Urinary bladder (tissue), 4 donors: ENCODE results near the gene PEPD. TPM values are rescaled to one million over a fixed set of nuclear protein-coding genes. Genes with fewer than 3 reads are reported as not detected.
A peak's percentile ranks its signal among the peaks of the same experiment; 100 is the strongest.
"Not testable (repeated sequence)": the region's sequence is repeated elsewhere in the genome, so short reads cannot be mapped to it uniquely, and the experiment has no call there.

ENCODE experiments used
- DNase-seq: peaks from one replicate; pipeline ENCODE4 v3.0.0-alpha.2; 2015; ENCODE audit errors: extremely low spot score
- H3K27ac ChIP-seq: one replicate; pipeline ENCODE4 v1.5.1; 2013; ENCODE audit warnings: low read depth, mild to moderate bottlenecking, moderate library complexity
- H3K36me3 ChIP-seq: one replicate; pipeline ENCODE4 v1.6.1; 2013; ENCODE audit warnings: mild to moderate bottlenecking, moderate library complexity; ENCODE audit not compliant: insufficient read depth
- H3K4me1 ChIP-seq: one replicate; pipeline ENCODE4 v1.6.1; 2013; ENCODE audit warnings: mild to moderate bottlenecking, moderate library complexity; ENCODE audit not compliant: insufficient read depth
- H3K4me3 ChIP-seq: one replicate; pipeline ENCODE4 v1.5.1; 2013; ENCODE audit warnings: low read depth, low read length
- WGBS: extraction: QIAGEN DNeasy Blood & Tissue Kit; methylation state at CpG from one replicate; pipeline ENCODE4 v1.1.7; 2013; 5-methylcytosine and 5-hydroxymethylcytosine counted together
- polyA plus RNA-seq: library from polyadenylated mRNA; stranded (reverse); fragments of 200-250 nt; gene quantifications from one replicate; pipeline ENCODE4 v1.2.3, GENCODE V29; 2013
- total RNA-seq: library from RNA; depleted of rRNA; stranded (reverse); fragments of >200 nt; gene quantifications from one replicate; pipeline ENCODE4 v1.2.3, GENCODE V29; 2014
- donor health status: healthy with polysubstance abuse.
- donor health status: healthy.

Gene PEPD
- total RNA-seq (24.2 TPM), polyA plus RNA-seq (85.0 TPM)

DNA sequence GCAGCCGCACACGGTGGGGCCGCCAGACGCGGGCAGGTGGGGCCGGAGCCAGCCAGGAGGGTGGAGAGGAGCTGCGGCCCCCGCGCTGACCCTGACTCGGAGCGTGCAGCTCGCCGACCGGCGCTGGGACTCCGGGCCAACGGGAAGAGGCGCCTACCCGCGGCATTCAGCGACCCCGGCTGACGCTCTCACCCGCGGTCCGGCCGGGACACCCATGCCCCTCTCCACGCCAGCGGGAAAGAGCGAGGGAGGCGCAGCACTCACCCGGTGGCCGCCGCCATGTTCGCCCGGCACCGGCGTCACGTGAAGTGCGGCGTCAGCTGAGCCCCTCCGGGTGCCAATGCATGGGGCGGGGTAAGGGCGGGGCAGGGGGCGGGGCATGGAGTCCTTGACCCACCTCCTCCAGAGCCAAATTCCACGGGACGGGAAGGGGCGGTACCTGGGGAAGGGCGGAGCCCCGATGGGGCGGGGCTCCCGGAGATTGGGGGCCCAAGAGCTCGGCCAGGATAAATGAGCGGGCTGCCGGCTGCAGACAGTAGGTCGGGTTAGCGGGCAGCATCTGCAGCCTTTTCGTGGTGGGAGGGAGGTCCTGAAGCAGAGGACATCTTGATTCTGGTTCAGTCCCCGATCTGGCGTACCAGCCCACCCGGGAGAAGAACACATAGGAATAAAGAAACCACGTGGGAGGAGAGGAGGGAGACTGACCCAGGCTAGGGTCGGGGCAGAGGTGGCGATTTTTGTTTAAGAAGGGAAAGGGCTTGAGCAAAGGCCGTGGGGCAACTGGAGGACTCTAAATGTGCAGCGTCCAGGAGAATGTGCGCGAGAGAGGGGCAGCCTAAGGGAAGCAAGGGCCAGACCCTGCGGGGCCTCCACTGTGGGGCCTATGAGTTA is at the start of gene PEPD:
Gene PEPD, minus strand, starts transcription at position 312 of the 891 bp plus-strand sequence. Its CDS starts 31 bp downstream, at position 281.
- peak; percentile 72 for DNase-seq
- peak within 1 kb of the TSS; percentile 95 for H3K4me3 ChIP-seq
- WGBS = 3% methylated on average over 69 of the region's 69 CpGs
- H3K36me3 ChIP-seq = no peaks in the 10 kb centered on the region
- no peaks in the 10 kb centered on the region for H3K4me1 ChIP-seq
- H3K27ac ChIP-seq = no peak within 1 kb of the TSS

- no peaks in the 10 kb centered on the region for H3K36me3 ChIP-seq
- H3K4me1 ChIP-seq = no peaks in the 10 kb centered on the region
- DNase-seq = no peak
- H3K27ac ChIP-seq = no peak overlapping the region
- WGBS = 33% methylated on average over 5 of the region's 5 CpGs
- H3K4me3 ChIP-seq = no peak overlapping the region
These were observed 48.2 kb upstream of the PEPD start for GRCh38 chr19:33569821-33570220.

GRCh38 chr19:33568706-33569105 is 47.1 kb upstream of the PEPD start:
- Histone ChIP-seq H3K36me3 (no peaks in the 10 kb centered on the region), H3K4me1 (no peaks in the 10 kb centered on the region), H3K27ac (no peak overlapping the region), H3K4me3 (no peak overlapping the region)
- DNase-seq = no peak
- WGBS = 88% methylated on average over 2 of the region's 2 CpGs

DNA sequence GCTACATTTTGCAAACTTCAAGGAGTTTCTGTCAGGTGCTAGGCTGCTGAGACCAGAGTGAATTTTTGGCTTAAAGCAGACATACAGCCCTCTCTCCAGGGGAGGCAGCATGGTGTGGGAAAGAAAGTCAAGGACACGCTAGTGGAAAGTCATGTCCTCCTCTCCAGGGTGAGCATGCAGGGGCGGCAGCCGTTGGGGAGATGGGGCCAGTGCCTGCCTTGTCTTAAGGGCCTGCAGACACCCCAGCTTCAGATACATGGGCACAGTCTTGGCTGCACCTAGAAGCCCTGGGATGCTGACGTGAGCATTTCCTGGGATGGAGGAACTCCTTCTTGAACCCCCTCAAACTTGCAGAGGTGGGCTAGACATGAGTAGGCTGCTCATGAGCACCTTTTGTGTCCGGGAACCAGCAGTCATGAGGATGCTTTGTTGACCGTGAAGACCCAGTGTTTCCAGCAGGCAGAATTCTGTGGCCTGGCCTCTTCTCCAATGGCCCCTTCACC is 43.3 kb upstream of the PEPD start:
- H3K27ac ChIP-seq = no peak overlapping the region
- DNase-seq = no peak
- no peaks in the 10 kb centered on the region for H3K4me1 ChIP-seq
- 66% methylated on average over 6 of the region's 6 CpGs for WGBS
- H3K36me3 ChIP-seq = no peaks in the 10 kb centered on the region
- H3K4me3 ChIP-seq = no peak overlapping the region

DNA sequence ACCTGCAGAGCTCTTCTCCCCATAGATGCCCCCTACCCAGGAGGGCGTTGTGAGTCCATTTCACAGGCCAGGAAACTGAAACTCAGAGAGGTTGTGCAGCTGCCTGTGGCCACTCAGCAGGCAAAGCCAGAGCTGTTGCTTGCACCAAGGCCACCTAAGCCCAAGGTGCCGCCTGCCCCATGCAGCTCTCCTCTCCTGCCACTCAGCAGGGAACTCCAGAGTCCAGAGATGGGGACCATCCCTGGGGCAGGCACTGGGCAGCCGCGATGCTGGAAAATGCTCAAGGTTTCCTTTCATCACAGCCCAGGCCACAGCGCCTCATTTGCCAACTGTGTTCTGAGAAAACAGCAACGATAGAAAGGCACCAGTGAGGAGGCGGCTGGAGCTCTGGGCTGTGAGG is 41.0 kb upstream of the PEPD start:
- no peaks in the 10 kb centered on the region for H3K36me3 ChIP-seq
- no peaks in the 10 kb centered on the region for H3K4me1 ChIP-seq
- H3K27ac ChIP-seq = no peak overlapping the region
- DNase-seq = no peak
- no peak overlapping the region for H3K4me3 ChIP-seq
- 72% methylated on average over 7 of the region's 7 CpGs for WGBS

DNA sequence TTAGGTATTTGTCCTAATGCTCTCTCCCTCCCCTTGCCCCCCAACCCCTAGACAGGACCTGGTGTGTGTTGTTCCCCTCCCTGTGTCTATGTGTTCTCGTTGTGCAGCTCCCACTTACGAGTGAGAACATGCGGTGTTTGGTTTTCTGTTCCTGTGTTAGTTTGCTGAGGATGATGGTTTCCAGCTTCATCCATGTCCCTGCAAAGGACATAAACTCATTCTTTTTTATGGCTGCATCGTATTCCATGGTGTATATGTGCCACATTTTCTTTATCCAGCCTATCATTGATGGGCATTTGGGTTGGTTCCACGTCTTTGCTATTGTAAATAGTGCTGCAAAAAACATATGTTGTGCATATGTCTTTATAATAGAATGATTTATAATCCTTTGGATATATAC is 40.1 kb upstream of the PEPD start:
- 81% methylated on average over 5 of the region's 5 CpGs for WGBS
- not testable (repeated sequence) for H3K27ac ChIP-seq, H3K4me3 ChIP-seq, H3K4me1 ChIP-seq, H3K36me3 ChIP-seq, DNase-seq

- H3K27ac ChIP-seq = no peak overlapping the region
- H3K4me1 ChIP-seq = no peaks in the 10 kb centered on the region
- 84% methylated on average over 6 of the region's 6 CpGs for WGBS
- no peak for DNase-seq
- H3K36me3 ChIP-seq = no peaks in the 10 kb centered on the region
- H3K4me3 ChIP-seq = no peak overlapping the region
These were observed 39.7 kb upstream of the PEPD start for GRCh38 chr19:33561261-33561660.

DNA sequence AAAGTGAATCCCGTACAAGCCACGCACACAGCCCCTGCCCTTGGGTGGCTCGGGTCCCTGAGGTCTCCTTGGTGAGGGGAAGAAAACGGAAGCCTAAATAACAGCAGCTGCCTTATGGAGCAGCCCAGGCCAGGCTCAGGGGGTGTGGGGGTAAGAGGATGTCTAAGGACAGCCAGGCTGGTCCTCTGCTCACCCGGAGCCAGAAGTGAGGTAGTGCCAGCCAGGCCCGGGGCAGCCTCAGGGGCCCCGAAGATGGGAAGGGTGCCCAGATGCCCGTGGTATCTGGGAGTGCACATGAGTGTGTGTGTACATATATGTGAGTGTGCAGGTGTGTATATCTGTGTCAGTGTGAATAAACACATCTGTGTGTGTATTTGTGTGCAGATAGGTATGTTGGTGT is 38.4 kb upstream of the PEPD start:
- WGBS = 84% methylated on average over 8 of the region's 8 CpGs
- no peak for DNase-seq
- Histone ChIP-seq H3K4me3 (no peak overlapping the region), H3K36me3 (no peaks in the 10 kb centered on the region), H3K27ac (no peak overlapping the region), H3K4me1 (no peaks in the 10 kb centered on the region)

DNA sequence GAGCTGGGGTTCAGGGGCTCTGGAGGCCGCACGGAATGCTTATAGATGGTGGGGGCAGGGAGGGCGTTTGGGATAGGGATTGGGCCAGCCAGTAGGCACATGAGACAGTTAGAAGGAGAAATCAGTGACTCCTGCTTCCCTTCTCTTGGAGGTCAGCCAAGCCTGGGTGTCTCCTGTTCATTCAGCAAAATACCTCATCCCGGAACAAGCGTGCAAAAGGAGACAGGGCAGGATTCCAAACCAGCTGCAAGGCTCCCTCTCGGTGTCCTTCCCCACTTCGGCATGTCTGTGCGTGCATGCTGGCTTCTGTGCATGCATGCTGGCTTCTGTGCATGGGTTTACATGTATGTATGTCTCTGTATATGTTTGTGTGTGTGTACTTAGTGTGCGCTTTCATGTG is 37.3 kb upstream of the PEPD start:
- H3K4me1 ChIP-seq = no peaks in the 10 kb centered on the region
- no peak overlapping the region for H3K27ac ChIP-seq
- no peaks in the 10 kb centered on the region for H3K36me3 ChIP-seq
- DNase-seq = no peak
- no peak overlapping the region for H3K4me3 ChIP-seq
- whole genome bisulfite sequencing = 40% methylated on average over 9 of the region's 9 CpGs

DNA sequence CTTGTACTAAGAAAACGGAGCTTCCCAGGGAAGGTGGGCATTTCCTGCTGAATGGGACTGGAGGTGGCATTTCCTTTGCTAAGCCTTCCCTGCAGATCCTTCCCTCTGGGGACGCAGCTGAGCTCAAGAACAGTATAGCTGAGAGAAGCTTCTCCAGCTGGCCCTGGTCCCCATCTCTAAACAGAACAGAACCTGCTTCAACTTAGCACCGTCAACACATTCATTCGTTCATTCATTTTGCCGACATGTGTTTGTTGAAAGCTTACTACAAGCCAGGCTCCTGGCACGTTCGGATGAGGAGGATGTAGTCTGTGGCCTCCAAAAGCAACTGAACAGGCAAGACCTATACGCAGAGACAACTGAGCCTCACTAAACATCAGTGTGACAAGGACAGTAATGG is 36.6 kb upstream of the PEPD start:
- H3K27ac ChIP-seq = no peak overlapping the region
- 50% methylated on average over 8 of the region's 8 CpGs for WGBS
- DNase-seq = no peak

GRCh38 chr19:33557720-33558119 is 36.1 kb upstream of the PEPD start:
- H3K4me3 ChIP-seq = no peak overlapping the region
- H3K27ac ChIP-seq = no peak overlapping the region
- DNase-seq = no peak
- no peaks in the 10 kb centered on the region for H3K4me1 ChIP-seq
- WGBS = 86% methylated on average over 13 of the region's 13 CpGs
- H3K36me3 ChIP-seq = no peaks in the 10 kb centered on the region

More for the DNA sequence above, 36.6 kb upstream of the PEPD start:
- Histone ChIP-seq H3K36me3 (no peaks in the 10 kb centered on the region), H3K4me3 (no peak overlapping the region), H3K4me1 (no peaks in the 10 kb centered on the region)

DNA sequence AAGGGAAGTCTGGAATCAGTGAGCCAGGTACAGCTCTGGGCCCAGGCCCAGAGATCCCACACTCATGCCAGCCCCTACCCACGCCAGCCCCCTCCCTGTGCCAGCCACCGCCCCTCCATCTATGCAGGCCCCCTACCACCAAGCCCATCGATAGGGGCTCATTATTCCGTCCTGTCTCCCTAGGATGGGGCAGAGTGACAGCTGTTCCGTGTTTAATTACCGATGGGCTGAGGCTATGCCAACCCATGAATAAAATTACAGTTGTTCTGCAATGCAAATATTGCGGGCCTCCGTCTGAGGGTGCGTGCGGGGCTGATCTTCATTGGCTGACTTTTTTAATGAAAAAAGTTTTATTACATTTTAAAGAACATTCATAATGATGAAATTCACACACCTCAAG is 35.6 kb upstream of the PEPD start:
- no peak overlapping the region for H3K4me3 ChIP-seq
- no peak for DNase-seq
- no peak overlapping the region for H3K27ac ChIP-seq
- H3K4me1 ChIP-seq = no peaks in the 10 kb centered on the region
- 81% methylated on average over 10 of the region's 10 CpGs for WGBS
- no peaks in the 10 kb centered on the region for H3K36me3 ChIP-seq

- Histone ChIP-seq H3K4me3 (no peak overlapping the region), H3K4me1 (no peaks in the 10 kb centered on the region), H3K36me3 (no peaks in the 10 kb centered on the region), H3K27ac (no peak overlapping the region)
- 67% methylated on average over 4 of the region's 4 CpGs for WGBS
- no peak for DNase-seq
These were observed 34.7 kb upstream of the PEPD start for GRCh38 chr19:33556261-33556660.

- not testable (repeated sequence) for H3K27ac ChIP-seq, DNase-seq, H3K4me1 ChIP-seq, H3K36me3 ChIP-seq, H3K4me3 ChIP-seq
- WGBS = 54% methylated on average over 4 of the region's 4 CpGs
These were observed 34.1 kb upstream of the PEPD start for GRCh38 chr19:33555726-33556125.
